ENCODE measurements around the gene AKR1C3.
"Not testable (repeated sequence)": the region's sequence is repeated elsewhere in the genome, so short reads cannot be mapped to it uniquely, and the experiment has no call there.

Gene AKR1C3

GRCh38 chr10:5136468-5137087 lies 42.4 kb downstream of the AKR1C3 start:
- DNase-seq (ENCODE audit: low spot score): no peak

GRCh38 chr10:5137699-5138098 lies 43.5 kb downstream of the AKR1C3 start:
- DNase-seq (ENCODE audit: low spot score): not testable (repeated sequence)

GRCh38 chr10:5142199-5142598 lies 48.0 kb downstream of the AKR1C3 start:
- DNase-seq (ENCODE audit: low spot score): no peak

- no peak for DNase-seq (ENCODE audit: low spot score)
These were observed 48.9 kb downstream of the AKR1C3 start for GRCh38 chr10:5143137-5143536.

DNA sequence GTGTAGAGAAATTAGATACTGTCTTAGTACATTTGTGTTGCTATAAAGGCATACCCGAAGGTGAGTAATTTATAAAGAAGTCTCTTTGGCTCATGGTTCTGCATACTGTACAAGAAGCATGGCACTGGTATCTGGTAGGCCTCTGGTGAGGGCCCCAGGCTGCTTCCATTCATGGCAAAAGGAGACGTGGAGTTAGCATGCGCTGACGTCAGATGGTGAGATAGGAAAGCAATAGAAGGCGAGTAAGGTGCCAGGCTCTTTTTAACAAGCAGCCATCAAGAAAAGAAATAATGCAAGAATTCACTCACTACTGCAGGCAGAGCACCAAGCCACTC lies 52.7 kb downstream of the AKR1C3 start:
- no peak for DNase-seq (ENCODE audit: low spot score)

GRCh38 chr10:5147255-5147980 lies 53.2 kb downstream of the AKR1C3 start:
- DNase-seq (ENCODE audit: low spot score): no peak

- DNase-seq (ENCODE audit: low spot score): no peak
These were observed 53.9 kb downstream of the AKR1C3 start for GRCh38 chr10:5147981-5148677.

GRCh38 chr10:5148678-5149032 lies 54.4 kb downstream of the AKR1C3 start:
- no peak for DNase-seq (ENCODE audit: low spot score)

GRCh38 chr10:5151076-5151475 lies 56.9 kb downstream of the AKR1C3 start:
- no peak for DNase-seq (ENCODE audit: low spot score)

- DNase-seq (ENCODE audit: low spot score): no peak
These were observed 61.7 kb downstream of the AKR1C3 start for GRCh38 chr10:5155951-5156350.
